Measurements from ENCODE around the gene SMTNL1. TPM values are rescaled to one million over a fixed set of nuclear protein-coding genes. Genes with fewer than 3 reads are reported as not detected.

SMTNL1 gene
- total RNA-seq, 1 experiment from 2014 or later, result not detected

- peaks cover 6 to 11% (median 11%) of the 10 kb centered on the region in 3 experiments for H3K36me3 Mint-ChIP-seq (ENCODE audit: insufficient read depth in 1 of 3, low read depth in 3 of 3)
- H2BK5ac ChIP-seq (ENCODE audit: insufficient read length, low read length), result no peak overlapping the region
Measured at GRCh38 chr11:57523419-57523818, 14.0 kb upstream of the SMTNL1 start.

More at GRCh38 chr11:57523419-57523818, 14.0 kb upstream of the SMTNL1 start:
- H3K4ac ChIP-seq (ENCODE audit: low read depth, low read length), result no peak overlapping the region
- H2BK12ac ChIP-seq (ENCODE audit: insufficient read length, low read depth, low read length), result no peak overlapping the region
- no peak for TF ChIP-seq CTCF (conservative IDR thresholded peaks at IDR 0.05)
- WGBS (ENCODE audit: extremely low coverage, insufficient read length, low lambda C conversion rate), result no CpG with 5 or more reads among the region's 4 CpGs
- H3K56ac ChIP-seq (ENCODE audit: insufficient read length, low read depth, low read length), result no peak overlapping the region
- no peak overlapping the region for H3K4me2 ChIP-seq (ENCODE audit: insufficient read depth, insufficient read length, low read length)
- no peak overlapping the region for H4K91ac ChIP-seq (ENCODE audit: insufficient read length, low read depth, low read length)
- H3K9me3 ChIP-seq (ENCODE audit: control insufficient read depth, low read depth, low read length), result no peaks in the 10 kb centered on the region
- H4K20me1 ChIP-seq (ENCODE audit: control insufficient read depth, insufficient read depth, insufficient read length), result no peaks in the 10 kb centered on the region
- no peak overlapping the region for H2BK15ac ChIP-seq (ENCODE audit: low read depth, low read length)
- H4K5ac ChIP-seq (ENCODE audit: insufficient read length, low read depth, low read length), result no peak overlapping the region
- no peak overlapping the region for H4K8ac ChIP-seq (replicated peaks; ENCODE audit: insufficient read length, low read depth, low read length)
- DNase-seq, result no peak
- no peaks in the 10 kb centered on the region; a peak in 1 of 5 replicates for H3K9me3 Mint-ChIP-seq
- H2AFZ ChIP-seq (ENCODE audit: low read length), result no peak overlapping the region
- no peak overlapping the region for H3K18ac ChIP-seq (ENCODE audit: insufficient read length, low read depth, low read length)
- peaks cover 15 to 18% of the 10 kb centered on the region in 2 experiments for H3K4me1 Mint-ChIP-seq
- no peaks in the 10 kb centered on the region for H3K79me2 ChIP-seq (ENCODE audit: insufficient read depth, low read length)
- H3K27ac Mint-ChIP-seq, result no peak overlapping the region
- H3K4me1 ChIP-seq (ENCODE audit: insufficient read depth, low read length), result no peaks in the 10 kb centered on the region
- no peaks in the 10 kb centered on the region for H3K79me1 ChIP-seq (ENCODE audit: insufficient read depth, low read depth, low read length, poor library complexity, severe bottlenecking)
- H3T11ph ChIP-seq (ENCODE audit: low read length), result no peak overlapping the region
- H3K27me3 ChIP-seq (ENCODE audit: insufficient read depth, low read length), result no peaks in the 10 kb centered on the region
- H3K9ac ChIP-seq (ENCODE audit: extremely low read depth, insufficient read length, low read length), result no peak overlapping the region
- no peak overlapping the region for H2AK5ac ChIP-seq (ENCODE audit: insufficient read length, low read length)
- H3K23me2 ChIP-seq (ENCODE audit: insufficient read length, low read depth, low read length, poor library complexity, severe bottlenecking), result no peaks in the 10 kb centered on the region
- H3K27ac ChIP-seq (ENCODE audit: insufficient read length, low read depth, low read length), result no peak overlapping the region
- H3K27me3 Mint-ChIP-seq (ENCODE audit: low read depth), result peaks cover 1% of the 10 kb centered on the region; the same call in 1 of the 2 replicates
- no peak overlapping the region for H3K4me3 Mint-ChIP-seq
- no peak overlapping the region for H3K14ac ChIP-seq (ENCODE audit: insufficient read depth, low read length)
- no peak overlapping the region for H2BK120ac ChIP-seq (ENCODE audit: low read depth, low read length, poor library complexity, severe bottlenecking)
- no peak overlapping the region for H3K23ac ChIP-seq (ENCODE audit: insufficient read length, low read depth, low read length)
- no peak overlapping the region for H2BK20ac ChIP-seq (ENCODE audit: low read depth, low read length, poor library complexity, severe bottlenecking)

All from H9 (cell line).